Measurements from ENCODE around the gene RIBC2. TPM values are rescaled to one million over a fixed set of nuclear protein-coding genes. Genes with fewer than 3 reads are reported as not detected.

RIBC2 gene, protein sequence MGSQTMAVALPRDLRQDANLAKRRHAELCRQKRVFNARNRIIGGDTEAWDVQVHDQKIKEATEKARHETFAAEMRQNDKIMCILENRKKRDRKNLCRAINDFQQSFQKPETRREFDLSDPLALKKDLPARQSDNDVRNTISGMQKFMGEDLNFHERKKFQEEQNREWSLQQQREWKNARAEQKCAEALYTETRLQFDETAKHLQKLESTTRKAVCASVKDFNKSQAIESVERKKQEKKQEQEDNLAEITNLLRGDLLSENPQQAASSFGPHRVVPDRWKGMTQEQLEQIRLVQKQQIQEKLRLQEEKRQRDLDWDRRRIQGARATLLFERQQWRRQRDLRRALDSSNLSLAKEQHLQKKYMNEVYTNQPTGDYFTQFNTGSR
- 0.25 and 0.81 TPM in 2 replicates for total RNA-seq

DNA sequence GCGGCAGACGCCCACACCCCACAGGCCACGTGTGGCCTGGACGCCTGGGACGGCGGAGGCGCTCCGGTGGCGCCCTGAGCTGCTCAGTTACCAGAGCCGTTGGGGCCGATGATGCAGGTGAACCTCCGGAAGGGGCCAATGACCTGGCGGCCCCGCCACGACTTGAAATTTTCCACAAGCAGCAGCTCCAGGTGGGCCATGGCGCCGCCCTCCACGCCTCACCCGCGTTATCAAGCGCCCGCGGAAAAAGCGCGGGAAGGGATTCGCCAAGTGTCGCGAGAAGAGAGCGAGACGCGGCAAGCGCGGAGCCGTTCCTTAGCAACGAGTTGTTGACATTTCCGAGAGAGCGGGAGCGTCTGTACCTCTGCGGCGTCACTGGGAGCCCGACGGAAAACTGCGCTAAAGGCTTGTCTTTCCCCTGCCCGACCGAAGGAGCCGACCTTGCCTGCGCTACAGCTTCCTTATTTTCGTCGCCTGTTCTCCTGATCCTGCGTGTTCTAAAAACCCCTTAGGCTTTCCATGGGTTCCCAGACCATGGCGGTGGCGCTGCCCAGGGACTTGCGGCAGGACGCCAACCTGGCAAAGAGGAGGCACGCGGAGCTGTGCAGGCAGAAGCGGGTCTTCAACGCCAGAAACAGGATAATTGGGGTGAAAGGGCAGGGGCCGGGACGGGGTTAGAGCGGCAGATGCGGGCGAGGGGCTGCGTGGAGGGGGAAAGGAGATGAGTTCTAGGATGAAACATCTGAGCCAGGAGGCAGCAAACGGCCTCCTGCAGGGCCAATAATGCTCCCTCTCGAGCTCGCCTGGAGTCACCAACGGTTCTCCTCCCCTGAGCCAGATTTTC lies at the start of gene RIBC2, which contains the start of gene SMC1B:
TSS of gene RIBC2 (plus strand) at position 326 of the 844 bp plus-strand sequence. CDS start at position 520, 194 bp downstream.
TSS of gene SMC1B (minus strand) at position 232 of the 844 bp plus-strand sequence. CDS start at position 200, 32 bp downstream.

Other genes with a start within 250 kb of the RIBC2 start
- gene NUP50, start 249.8 kb upstream of the RIBC2 start, total RNA-seq, result 37.1 and 78.4 TPM in 2 replicates
- 35.5 and 46.1 TPM in 2 replicates for gene KIAA0930, start 172.8 kb upstream of the RIBC2 start, total RNA-seq
- gene UPK3A, start 128.7 kb upstream of the RIBC2 start, total RNA-seq, result not detected in 2 replicates
- 7.6 and 9.5 TPM in 2 replicates for gene FAM118A, start 103.8 kb upstream of the RIBC2 start, total RNA-seq
- not detected in 2 replicates for gene SMC1B, start 94 bp upstream of the RIBC2 start, total RNA-seq
- gene FBLN1, start 89.2 kb downstream of the RIBC2 start, total RNA-seq, result 43.8 and 87.7 TPM in 2 replicates

All from mesangial cell (primary cell).